ENCODE measurements around the gene CPEB4.

CPEB4 gene

GRCh38 chr5:173851595-173852243 is 36.4 kb upstream of the CPEB4 start:
- DNase-seq (ENCODE audit: extremely low read depth, insufficient read length) = no peak
- no peak for TF ChIP-seq CTCF (IDR thresholded peaks at IDR 0.05; ENCODE audit: insufficient read depth, low read length, poor library complexity, severe bottlenecking)
- H3K27me3 ChIP-seq (replicated peaks; ENCODE audit: control insufficient read depth, insufficient read depth, low read length) = no peaks in the 10 kb centered on the region
- no peaks in the 10 kb centered on the region for H3K36me3 ChIP-seq (ENCODE audit: control insufficient read depth, insufficient read depth, low read length)
- H3K4me3 ChIP-seq (replicated peaks; ENCODE audit: low read depth, low read length) = no peak overlapping the region

- H3K27me3 ChIP-seq (replicated peaks; ENCODE audit: control insufficient read depth, insufficient read depth, low read length) = no peaks in the 10 kb centered on the region
- H3K36me3 ChIP-seq (ENCODE audit: control insufficient read depth, insufficient read depth, low read length) = no peaks in the 10 kb centered on the region
- DNase-seq (ENCODE audit: extremely low read depth, insufficient read length) = no peak
- H3K4me3 ChIP-seq (replicated peaks; ENCODE audit: low read depth, low read length) = no peak overlapping the region
- no peak for TF ChIP-seq CTCF (IDR thresholded peaks at IDR 0.05; ENCODE audit: insufficient read depth, low read length, poor library complexity, severe bottlenecking)
These were observed 35.3 kb upstream of the CPEB4 start for GRCh38 chr5:173852790-173853359.

GRCh38 chr5:173853370-173854131 is 34.6 kb upstream of the CPEB4 start:
- Histone ChIP-seq H3K4me3 (replicated peaks; ENCODE audit: low read depth, low read length) (no peak overlapping the region), H3K27me3 (replicated peaks; ENCODE audit: control insufficient read depth, insufficient read depth, low read length) (no peaks in the 10 kb centered on the region), H3K36me3 (ENCODE audit: control insufficient read depth, insufficient read depth, low read length) (no peaks in the 10 kb centered on the region)
- no peak for TF ChIP-seq CTCF (IDR thresholded peaks at IDR 0.05; ENCODE audit: insufficient read depth, low read length, poor library complexity, severe bottlenecking)
- no peak for DNase-seq (ENCODE audit: extremely low read depth, insufficient read length)

GRCh38 chr5:173855162-173855994 is 32.8 kb upstream of the CPEB4 start:
- Histone ChIP-seq H3K4me3 (replicated peaks; ENCODE audit: low read depth, low read length) (no peak overlapping the region), H3K36me3 (ENCODE audit: control insufficient read depth, insufficient read depth, low read length) (no peaks in the 10 kb centered on the region), H3K27me3 (replicated peaks; ENCODE audit: control insufficient read depth, insufficient read depth, low read length) (no peaks in the 10 kb centered on the region)
- TF ChIP-seq CTCF (IDR thresholded peaks at IDR 0.05; ENCODE audit: insufficient read depth, low read length, poor library complexity, severe bottlenecking) = no peak
- no peak for DNase-seq (ENCODE audit: extremely low read depth, insufficient read length)

- DNase-seq (ENCODE audit: extremely low read depth, insufficient read length) = no peak
- no peaks in the 10 kb centered on the region for H3K27me3 ChIP-seq (replicated peaks; ENCODE audit: control insufficient read depth, insufficient read depth, low read length)
- no peaks in the 10 kb centered on the region for H3K36me3 ChIP-seq (ENCODE audit: control insufficient read depth, insufficient read depth, low read length)
- no peak overlapping the region for H3K4me3 ChIP-seq (replicated peaks; ENCODE audit: low read depth, low read length)
- no peak for TF ChIP-seq CTCF (IDR thresholded peaks at IDR 0.05; ENCODE audit: insufficient read depth, low read length, poor library complexity, severe bottlenecking)
These were observed 32.0 kb upstream of the CPEB4 start for GRCh38 chr5:173855995-173856656.
